Bronchial epithelial cell (primary cell): ENCODE results near the gene SOX6. TPM values are rescaled to one million over a fixed set of nuclear protein-coding genes. Genes with fewer than 3 reads are reported as not detected.

ENCODE experiments used
- DNase-seq: peaks from one replicate; pipeline ENCODE4 v3.0.0-alpha.2; 2010; ENCODE audit warnings: low read depth
- FAIRE-seq: peaks from 2 replicates; lab custom pipeline; 2011; peaks lifted over from hg19 to GRCh38; lab: Jason Lieb, UNC
- H3K27me3 ChIP-seq: 2 replicates; pipeline ENCODE4 v1.5.1; 2011; ENCODE audit warnings: low read length; ENCODE audit not compliant: control insufficient read depth, insufficient read depth
- H3K36me3 ChIP-seq: 2 replicates; pipeline ENCODE4 v1.5.1; 2011; ENCODE audit warnings: low read length; ENCODE audit not compliant: control insufficient read depth, insufficient read depth
- H3K4me3 ChIP-seq: 2 replicates; pipeline ENCODE4 v1.5.1; 2011; ENCODE audit warnings: mild to moderate bottlenecking, low read depth, low read length, control low read depth
- total RNA-seq: library from RNA; depleted of rRNA; stranded (reverse); fragments of >200 nt; gene quantifications from 2 replicates; pipeline ENCODE4 v1.2.1, GENCODE V29; 2014
- TF ChIP-seq, protein P1 (sequence below): IDR thresholded peaks from 2 replicates; pipeline ENCODE4 v1.5.1; 2011; ENCODE audit warnings: mild to moderate bottlenecking, moderate library complexity, low read length, control low read depth, inconsistent platforms; ENCODE audit not compliant: insufficient read depth, severe bottlenecking

Gene SOX6
- total RNA-seq, 1 donor from 2014 or later, result 0.53 TPM

DNA sequence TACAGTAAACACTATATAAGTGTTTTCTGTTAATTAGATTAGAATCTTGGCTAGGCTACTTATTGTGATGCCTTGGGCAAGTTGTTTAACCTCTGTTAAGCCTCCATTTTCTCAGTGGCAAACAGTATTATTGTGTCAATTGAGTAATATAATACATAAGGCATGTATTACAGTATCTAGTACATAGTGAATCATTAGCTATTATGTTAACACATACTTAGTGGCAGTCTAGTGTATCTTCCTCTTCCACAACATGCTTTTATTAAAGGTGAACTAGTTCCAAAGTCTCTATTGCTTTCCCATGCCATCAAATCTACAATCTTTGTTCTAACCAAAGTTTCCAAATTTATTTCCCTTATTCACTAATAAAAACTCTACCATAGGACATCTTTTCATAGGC, 200.9 kb downstream of the SOX6 start:
- Histone ChIP-seq H3K4me3 (no peak overlapping the region), H3K36me3 (no peaks in the 10 kb centered on the region), H3K27me3 (no peaks in the 10 kb centered on the region)
- peak; percentile 82 for DNase-seq
- TF ChIP-seq, protein P1, sequence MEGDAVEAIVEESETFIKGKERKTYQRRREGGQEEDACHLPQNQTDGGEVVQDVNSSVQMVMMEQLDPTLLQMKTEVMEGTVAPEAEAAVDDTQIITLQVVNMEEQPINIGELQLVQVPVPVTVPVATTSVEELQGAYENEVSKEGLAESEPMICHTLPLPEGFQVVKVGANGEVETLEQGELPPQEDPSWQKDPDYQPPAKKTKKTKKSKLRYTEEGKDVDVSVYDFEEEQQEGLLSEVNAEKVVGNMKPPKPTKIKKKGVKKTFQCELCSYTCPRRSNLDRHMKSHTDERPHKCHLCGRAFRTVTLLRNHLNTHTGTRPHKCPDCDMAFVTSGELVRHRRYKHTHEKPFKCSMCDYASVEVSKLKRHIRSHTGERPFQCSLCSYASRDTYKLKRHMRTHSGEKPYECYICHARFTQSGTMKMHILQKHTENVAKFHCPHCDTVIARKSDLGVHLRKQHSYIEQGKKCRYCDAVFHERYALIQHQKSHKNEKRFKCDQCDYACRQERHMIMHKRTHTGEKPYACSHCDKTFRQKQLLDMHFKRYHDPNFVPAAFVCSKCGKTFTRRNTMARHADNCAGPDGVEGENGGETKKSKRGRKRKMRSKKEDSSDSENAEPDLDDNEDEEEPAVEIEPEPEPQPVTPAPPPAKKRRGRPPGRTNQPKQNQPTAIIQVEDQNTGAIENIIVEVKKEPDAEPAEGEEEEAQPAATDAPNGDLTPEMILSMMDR, result no peak
- FAIRE-seq, result no peak

DNA sequence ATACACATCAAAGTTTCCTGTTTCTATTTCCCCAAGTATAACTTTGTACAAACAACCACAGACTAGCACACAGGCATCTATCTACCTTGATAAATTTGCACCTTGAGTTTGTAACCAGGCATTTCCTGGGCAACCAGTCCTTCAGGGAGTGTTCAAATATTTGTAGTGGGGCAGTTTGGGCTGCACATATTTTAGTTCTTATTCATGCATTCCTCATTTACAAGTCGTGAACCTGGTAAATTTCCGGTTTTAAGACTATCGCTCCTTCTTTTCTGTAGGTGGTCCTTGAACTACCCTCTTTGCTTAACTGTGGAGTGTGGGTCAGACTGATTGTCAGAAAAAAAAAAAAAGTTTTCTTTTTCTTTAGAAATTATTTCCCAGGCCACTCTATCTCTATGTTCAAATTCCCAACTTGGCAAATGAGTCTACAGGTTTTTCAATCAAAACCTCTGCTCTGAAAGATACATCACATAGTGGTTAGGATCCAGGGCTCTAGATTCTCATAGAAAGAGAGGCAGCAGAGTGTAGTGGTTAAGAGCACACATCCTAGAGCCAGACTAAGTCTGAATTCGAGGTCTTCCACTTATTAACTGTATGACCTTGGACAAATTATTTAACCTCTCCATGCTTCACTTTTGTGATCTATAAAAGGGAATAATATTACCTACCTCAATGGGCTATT, 201.5 kb downstream of the SOX6 start:
- FAIRE-seq, result no peak
- no peak overlapping the region for H3K4me3 ChIP-seq

DNA sequence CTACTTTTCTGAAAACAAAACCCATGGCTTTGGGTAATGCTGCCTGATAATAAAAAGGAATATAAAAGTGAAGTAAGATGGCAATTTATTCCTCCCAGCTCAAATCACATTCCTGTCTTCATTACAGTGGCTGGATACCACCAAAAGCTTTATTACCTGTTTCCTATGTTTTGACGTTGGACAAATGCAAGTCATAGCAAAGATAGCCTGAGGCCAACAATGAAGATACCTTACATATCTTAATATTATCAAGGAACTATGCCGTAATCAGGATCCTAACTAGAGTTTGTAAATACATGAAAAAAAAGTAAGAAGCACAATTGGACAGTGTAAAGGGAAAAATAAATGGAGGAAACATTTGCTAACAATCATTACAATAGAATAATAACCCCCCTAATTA, 202.4 kb downstream of the SOX6 start:
- H3K4me3 ChIP-seq, result no peak overlapping the region
- H3K27me3 ChIP-seq, result no peaks in the 10 kb centered on the region
- no peaks in the 10 kb centered on the region for H3K36me3 ChIP-seq
- FAIRE-seq, result no peak
- peak; percentile 69 for DNase-seq
- TF ChIP-seq, protein P1, result no peak

More for the DNA sequence above, 201.5 kb downstream of the SOX6 start:
- peak; percentile 89 for DNase-seq
- no peaks in the 10 kb centered on the region for H3K27me3 ChIP-seq
- TF ChIP-seq, protein P1, result no peak
- no peaks in the 10 kb centered on the region for H3K36me3 ChIP-seq

GRCh38 chr11:16151138-16151537, 205.2 kb downstream of the SOX6 start:
- Histone ChIP-seq H3K27me3 (no peaks in the 10 kb centered on the region), H3K4me3 (no peak overlapping the region), H3K36me3 (no peaks in the 10 kb centered on the region)
- no peak for FAIRE-seq
- TF ChIP-seq, protein P1, result no peak
- DNase-seq, result no peak

- no peaks in the 10 kb centered on the region for H3K36me3 ChIP-seq
- H3K27me3 ChIP-seq, result no peaks in the 10 kb centered on the region
- DNase-seq, result no peak
- FAIRE-seq, result no peak
- TF ChIP-seq, protein P1, result no peak
- H3K4me3 ChIP-seq, result no peak overlapping the region
These were observed 206.9 kb downstream of the SOX6 start for GRCh38 chr11:16149476-16149875.
